ENCODE data around the gene FAM185A.
"Not testable (repeated sequence)": the region's sequence is repeated elsewhere in the genome, so short reads cannot be mapped to it uniquely, and the experiment has no call there.

DNA sequence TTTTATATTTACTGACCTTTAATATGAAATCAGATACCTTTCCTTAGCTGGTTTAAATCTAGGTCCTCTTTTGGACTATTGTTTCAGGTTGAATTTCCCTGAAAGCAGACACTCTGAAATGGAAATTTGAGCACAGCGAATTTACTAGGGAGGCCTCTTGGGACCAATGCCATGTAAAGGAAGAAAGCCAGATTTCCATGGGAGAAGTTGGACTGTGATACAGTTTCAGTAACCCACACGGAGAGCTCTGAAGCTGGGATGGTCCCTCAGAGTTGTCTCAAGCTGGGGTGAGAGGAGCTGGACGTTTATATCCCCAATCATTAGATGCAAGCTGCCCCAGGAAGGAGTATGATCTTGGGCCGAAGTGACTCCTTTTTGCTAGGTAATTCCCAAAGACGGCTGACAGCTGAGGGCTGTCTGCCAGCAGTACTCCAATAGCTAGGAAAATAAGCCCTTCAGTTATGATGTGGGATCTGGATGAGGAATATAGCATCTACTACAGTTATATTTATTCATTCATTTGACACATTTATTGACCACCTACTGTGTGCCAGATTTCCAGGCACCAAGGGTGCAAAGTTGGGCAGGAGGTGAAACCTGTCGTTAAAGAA is 14.6 kb downstream of the FAM185A start:
- TF ChIP-seq CTCF (IDR thresholded peaks at IDR 0.05); POLR2AphosphoS5 (IDR thresholded peaks at IDR 0.05; ENCODE audit: low read depth, low read length): not testable (repeated sequence)

All from Panc1 (cell line).